KMS-11 (cell line): ENCODE data around the gene MACROD1.

Experiments used
- H2AFZ ChIP-seq: fragments of 200-600 bp; sonication (generic); 2 replicates; pipeline ENCODE4 v1.6.1; 2016; ENCODE audit warnings: antibody characterized with exemption, mixed run types, low read depth
- H3K27ac ChIP-seq: fragments of 200-600 bp; sonication (generic); 2 replicates; pipeline ENCODE4 v1.6.1; 2016; ENCODE audit warnings: mild to moderate bottlenecking, mixed run types
- H3K27me3 ChIP-seq: fragments of 200-600 bp; sonication (generic); 2 replicates; pipeline ENCODE4 v1.6.1; 2017; ENCODE audit warnings: mild to moderate bottlenecking, low read depth, mixed run types, moderate library complexity; ENCODE audit not compliant: insufficient read depth
- H3K36me3 ChIP-seq: fragments of 200-600 bp; sonication (generic); 2 replicates; pipeline ENCODE4 v1.6.1; 2017; ENCODE audit warnings: mild to moderate bottlenecking, mixed run types; ENCODE audit not compliant: insufficient read depth
- H3K4me1 ChIP-seq: fragments of 200-600 bp; sonication (generic); 2 replicates; pipeline ENCODE4 v1.6.1; 2016; ENCODE audit warnings: mild to moderate bottlenecking, low read depth, mixed run types; ENCODE audit not compliant: poor library complexity, severe bottlenecking
- H3K4me2 ChIP-seq: fragments of 200-600 bp; sonication (generic); 2 replicates; pipeline ENCODE4 v1.7.0; 2016; ENCODE audit warnings: mild to moderate bottlenecking, mixed run types
- H3K4me3 ChIP-seq: fragments of 200-600 bp; sonication (generic); IDR thresholded peaks from 2 replicates; pipeline ENCODE4 v1.6.1; 2017; ENCODE audit warnings: low read depth, low read length, mixed read lengths; ENCODE audit not compliant: insufficient read depth
- H3K79me2 ChIP-seq: fragments of 200-600 bp; sonication (generic); 2 replicates; pipeline ENCODE4 v1.6.1; 2016; ENCODE audit warnings: low read depth, mixed run types; ENCODE audit not compliant: insufficient read depth
- H3K9ac ChIP-seq: fragments of 200-600 bp; sonication (generic); 2 replicates; pipeline ENCODE4 v1.6.1; 2016; ENCODE audit warnings: mild to moderate bottlenecking, mixed run types
- H4K20me1 ChIP-seq: fragments of 200-600 bp; sonication (generic); 2 replicates; pipeline ENCODE4 v1.6.1; 2016; ENCODE audit warnings: mild to moderate bottlenecking, mixed run types; ENCODE audit not compliant: insufficient read depth
- TF ChIP-seq, protein P1 (sequence below): fragments of 200-600 bp; sonication (generic); conservative IDR thresholded peaks from 2 replicates; pipeline ENCODE4 v1.6.1; 2017; ENCODE audit warnings: low read depth, mild to moderate bottlenecking, antibody characterized with exemption, low read length, moderate library complexity, mixed read lengths

MACROD1 gene

DNA sequence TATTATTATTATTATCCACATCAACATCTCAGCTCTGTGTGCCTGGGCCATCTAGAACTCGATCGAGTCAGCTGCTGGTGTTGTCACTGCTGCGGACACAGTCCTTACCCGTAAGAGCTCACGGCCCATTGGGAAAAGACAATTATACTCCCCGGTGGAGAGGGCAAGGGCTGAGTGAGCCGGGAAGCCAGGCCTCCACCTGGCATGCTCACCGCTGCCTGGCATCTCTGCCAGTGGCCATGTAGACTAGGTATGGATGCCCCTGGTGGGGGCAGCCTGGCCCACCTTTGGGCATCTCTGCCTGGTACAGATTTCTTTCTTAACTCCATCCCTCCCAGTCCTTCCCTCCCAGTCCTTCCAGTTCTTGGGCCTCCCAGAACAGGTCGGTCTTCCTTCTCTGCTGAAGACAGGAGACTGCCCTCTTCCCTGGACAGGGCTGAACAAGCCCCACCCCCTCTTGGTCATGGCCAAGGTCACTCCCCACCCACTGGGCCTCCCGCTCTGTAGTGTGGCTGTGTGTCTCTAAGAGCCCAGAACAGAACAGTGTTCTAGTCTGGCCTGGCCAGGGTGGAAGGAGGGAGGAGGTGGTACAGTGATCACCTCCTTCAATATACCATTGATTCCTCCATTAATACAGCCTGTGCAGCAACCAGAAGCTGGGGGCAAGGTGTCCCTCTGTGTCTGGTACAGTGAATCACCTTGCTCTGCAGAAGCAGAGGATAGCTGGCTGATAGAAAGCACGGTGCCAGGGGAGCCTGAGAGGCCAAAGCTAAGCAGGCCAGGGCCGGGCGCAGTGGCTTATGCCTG, 72.5 kb downstream of the MACROD1 start:
- no peaks in the 10 kb centered on the region for H4K20me1 ChIP-seq
- no peaks in the 10 kb centered on the region for H3K36me3 ChIP-seq
- no peak overlapping the region for H3K9ac ChIP-seq
- no peaks in the 10 kb centered on the region for H3K79me2 ChIP-seq
- no peak overlapping the region for H3K4me3 ChIP-seq
- TF ChIP-seq, protein P1, sequence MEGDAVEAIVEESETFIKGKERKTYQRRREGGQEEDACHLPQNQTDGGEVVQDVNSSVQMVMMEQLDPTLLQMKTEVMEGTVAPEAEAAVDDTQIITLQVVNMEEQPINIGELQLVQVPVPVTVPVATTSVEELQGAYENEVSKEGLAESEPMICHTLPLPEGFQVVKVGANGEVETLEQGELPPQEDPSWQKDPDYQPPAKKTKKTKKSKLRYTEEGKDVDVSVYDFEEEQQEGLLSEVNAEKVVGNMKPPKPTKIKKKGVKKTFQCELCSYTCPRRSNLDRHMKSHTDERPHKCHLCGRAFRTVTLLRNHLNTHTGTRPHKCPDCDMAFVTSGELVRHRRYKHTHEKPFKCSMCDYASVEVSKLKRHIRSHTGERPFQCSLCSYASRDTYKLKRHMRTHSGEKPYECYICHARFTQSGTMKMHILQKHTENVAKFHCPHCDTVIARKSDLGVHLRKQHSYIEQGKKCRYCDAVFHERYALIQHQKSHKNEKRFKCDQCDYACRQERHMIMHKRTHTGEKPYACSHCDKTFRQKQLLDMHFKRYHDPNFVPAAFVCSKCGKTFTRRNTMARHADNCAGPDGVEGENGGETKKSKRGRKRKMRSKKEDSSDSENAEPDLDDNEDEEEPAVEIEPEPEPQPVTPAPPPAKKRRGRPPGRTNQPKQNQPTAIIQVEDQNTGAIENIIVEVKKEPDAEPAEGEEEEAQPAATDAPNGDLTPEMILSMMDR = no peak
- H2AFZ ChIP-seq = no peak overlapping the region
- no peaks in the 10 kb centered on the region for H3K27me3 ChIP-seq
- no peak overlapping the region for H3K27ac ChIP-seq
- peaks cover 7% of the 10 kb centered on the region for H3K4me1 ChIP-seq
- no peak overlapping the region for H3K4me2 ChIP-seq

DNA sequence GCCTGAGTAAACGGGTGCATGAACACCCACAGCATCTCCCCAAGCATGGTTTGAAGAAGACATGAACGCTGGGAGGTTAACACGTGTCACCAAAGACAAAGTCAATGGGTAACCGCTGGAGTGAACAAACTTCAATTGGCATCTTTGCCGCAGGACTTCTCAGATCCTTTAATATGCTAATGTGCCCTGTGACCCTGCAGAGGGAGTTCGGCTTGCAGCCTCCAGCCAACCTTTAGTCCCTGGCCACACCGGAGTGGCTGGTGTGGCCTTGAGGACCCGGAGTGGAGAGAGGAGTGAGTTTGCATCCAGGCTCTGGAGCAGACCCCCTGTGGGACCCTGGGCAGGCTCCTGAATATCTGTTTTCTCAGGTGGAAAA, 73.2 kb downstream of the MACROD1 start:
- no peaks in the 10 kb centered on the region for H3K79me2 ChIP-seq
- no peak overlapping the region for H3K4me3 ChIP-seq
- H3K36me3 ChIP-seq = no peaks in the 10 kb centered on the region
- H3K27ac ChIP-seq = no peak overlapping the region
- H4K20me1 ChIP-seq = no peaks in the 10 kb centered on the region
- TF ChIP-seq, protein P1 = no peak
- H3K4me1 ChIP-seq = peaks cover 7% of the 10 kb centered on the region
- no peaks in the 10 kb centered on the region for H3K27me3 ChIP-seq
- H3K9ac ChIP-seq = no peak overlapping the region
- H3K4me2 ChIP-seq = no peak overlapping the region
- H2AFZ ChIP-seq = no peak overlapping the region

DNA sequence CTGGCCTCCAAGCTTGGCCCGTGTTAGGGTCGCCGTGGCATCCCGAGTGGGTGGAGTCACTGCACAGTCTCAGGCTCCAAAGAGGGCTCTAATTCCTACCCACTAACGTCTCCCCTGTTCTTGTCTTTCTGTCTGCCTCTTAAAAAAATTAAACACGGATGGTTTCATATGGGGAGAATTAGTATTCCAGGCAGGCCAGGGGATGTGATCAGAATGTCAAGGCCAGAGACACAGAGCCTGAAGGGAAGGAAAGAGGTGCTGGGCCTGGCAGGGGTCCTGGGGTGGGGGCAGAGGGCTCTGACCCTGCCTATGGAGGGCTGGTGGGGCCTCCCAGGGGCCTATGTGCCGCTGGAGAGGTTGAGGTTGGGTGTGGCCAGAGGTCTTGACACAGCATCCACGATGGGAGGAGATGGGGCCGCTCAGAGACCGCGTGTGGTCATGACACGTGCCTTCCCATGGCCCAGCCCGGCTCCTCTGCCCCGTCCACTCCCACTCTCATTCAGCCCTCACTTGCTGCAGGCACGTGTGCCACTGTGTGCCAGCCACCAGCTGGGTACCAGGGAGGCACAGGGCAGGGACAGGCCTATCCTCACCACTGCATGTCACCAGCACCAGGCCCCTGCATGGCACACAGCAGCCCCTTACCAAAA, 73.7 kb downstream of the MACROD1 start:
- no peaks in the 10 kb centered on the region for H4K20me1 ChIP-seq
- TF ChIP-seq, protein P1 = no peak
- no peak overlapping the region for H3K4me3 ChIP-seq
- no peak overlapping the region for H3K9ac ChIP-seq
- H3K4me1 ChIP-seq = peaks cover 7% of the 10 kb centered on the region
- H3K27ac ChIP-seq = no peak overlapping the region
- H3K4me2 ChIP-seq = no peak overlapping the region
- no peaks in the 10 kb centered on the region for H3K36me3 ChIP-seq
- H3K79me2 ChIP-seq = no peaks in the 10 kb centered on the region
- H2AFZ ChIP-seq = no peak overlapping the region
- H3K27me3 ChIP-seq = no peaks in the 10 kb centered on the region

DNA sequence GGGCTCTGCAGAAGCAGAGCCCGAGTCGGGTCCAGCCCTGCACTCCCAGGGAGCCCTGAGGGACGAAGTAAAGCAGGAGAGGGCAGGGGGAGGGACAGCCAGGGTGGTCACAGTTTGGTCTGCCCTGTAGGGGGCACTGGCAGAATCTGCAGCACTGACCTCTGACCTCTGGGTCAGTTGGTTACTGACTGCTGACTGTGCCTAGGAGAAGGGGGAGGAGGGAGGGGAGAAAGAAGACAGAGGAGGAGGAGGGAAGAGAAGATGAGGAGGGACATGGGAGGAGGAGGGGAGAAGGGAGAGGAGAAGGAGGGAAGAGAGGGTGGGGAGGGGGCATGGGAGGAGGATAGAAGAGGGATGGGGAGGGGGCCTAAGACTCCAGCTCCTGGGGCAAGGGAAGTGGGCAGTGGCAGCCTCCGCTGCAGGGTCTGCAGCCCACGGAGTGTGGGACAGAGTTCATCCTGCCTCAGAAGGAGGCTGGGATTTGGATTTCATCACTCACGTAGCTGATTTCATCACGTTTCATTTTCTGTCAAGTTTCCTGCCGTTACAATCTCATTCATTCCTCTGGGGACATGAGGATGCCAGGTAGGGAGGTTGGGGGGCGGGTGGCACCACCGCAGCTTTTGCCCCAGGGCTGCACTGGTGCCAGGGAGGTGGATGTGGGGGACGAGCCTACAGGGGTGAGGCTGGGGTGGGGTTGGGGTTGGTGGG, 75.0 kb downstream of the MACROD1 start:
- Histone ChIP-seq H3K36me3 (no peaks in the 10 kb centered on the region), H3K4me3 (no peak overlapping the region), H3K27ac (no peak overlapping the region), H3K4me2 (no peak overlapping the region), H3K79me2 (no peaks in the 10 kb centered on the region), H3K9ac (no peak overlapping the region), H4K20me1 (no peaks in the 10 kb centered on the region), H2AFZ (no peak overlapping the region), H3K27me3 (no peaks in the 10 kb centered on the region), H3K4me1 (peaks cover 7% of the 10 kb centered on the region)
- TF ChIP-seq, protein P1 = no peak
